ENCODE data around the gene PTX4. TPM values are rescaled to one million over a fixed set of nuclear protein-coding genes. Genes with fewer than 3 reads are reported as not detected.

The PTX4 gene
- total and polyA plus RNA-seq, 4 donors, result 0.08 to 0.61 TPM; not detected in 2

DNA sequence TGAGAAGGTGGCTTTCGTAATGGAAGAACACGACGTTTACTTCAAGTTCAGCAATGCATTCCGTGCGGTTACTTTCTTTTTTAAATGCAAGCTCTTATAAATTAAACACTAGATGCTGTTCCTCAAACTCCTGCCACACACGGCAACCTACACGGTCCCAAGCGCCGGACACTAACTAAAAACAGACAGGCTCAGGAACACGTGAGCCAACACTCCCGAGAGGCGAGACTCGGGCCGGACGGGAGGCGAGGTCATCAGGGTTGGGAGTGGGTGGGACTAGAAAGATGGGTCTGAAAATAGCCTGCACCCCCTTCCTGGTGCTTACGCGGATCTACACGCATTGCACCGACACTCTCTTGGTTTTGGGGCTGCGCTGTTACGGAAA is 20.3 kb downstream of the PTX4 start:
- 94% methylated on average over 22 of the region's 22 CpGs for WGBS
- Histone ChIP-seq H3K9ac (ENCODE audit: low read depth in 1 of 2, low read length in 2 of 2) (no peak overlapping the region), H3K9me3 (ENCODE audit: control insufficient read depth in 4 of 4, low read length in 3 of 4) (no peaks in the 10 kb centered on the region), H3K4me3 (ENCODE audit: low read depth in 1 of 3, low read length in 3 of 3) (no peak overlapping the region), H3K4me1 (ENCODE audit: control insufficient read depth in 4 of 4, insufficient read depth in 4 of 4, low read length in 3 of 4) (peaks cover 2 to 16% (median 10%) of the 10 kb centered on the region in 4 donors), H3K27me3 (ENCODE audit: control insufficient read depth in 4 of 4, insufficient read depth in 4 of 4, low read length in 3 of 4) (no peaks in the 10 kb centered on the region), H3K36me3 (ENCODE audit: control insufficient read depth in 4 of 4, insufficient read depth in 3 of 4, low read depth in 1 of 4, low read length in 3 of 4) (peaks cover 0 to 3% (median under 1%) of the 10 kb centered on the region in 4 donors), H3K27ac (ENCODE audit: low read depth in 1 of 2, low read length in 2 of 2) (no peak overlapping the region)
- DNase-seq (ENCODE audit: low spot score), result no peak
- TF ChIP-seq EGR1 (IDR thresholded peaks at IDR 0.05; ENCODE audit: low read depth in 2 of 2), result no peak
- TF ChIP-seq, protein P1, sequence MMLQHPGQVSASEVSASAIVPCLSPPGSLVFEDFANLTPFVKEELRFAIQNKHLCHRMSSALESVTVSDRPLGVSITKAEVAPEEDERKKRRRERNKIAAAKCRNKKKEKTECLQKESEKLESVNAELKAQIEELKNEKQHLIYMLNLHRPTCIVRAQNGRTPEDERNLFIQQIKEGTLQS (IDR thresholded peaks at IDR 0.05), result no peak
- TF ChIP-seq HNF4G (IDR thresholded peaks at IDR 0.05), result no peak
- no peak for TF ChIP-seq SP1 (IDR thresholded peaks at IDR 0.05)
- no peak for TF ChIP-seq FOXA1 (IDR thresholded peaks at IDR 0.05)
- TF ChIP-seq GABPA (IDR thresholded peaks at IDR 0.05 in 1 of 2, conservative IDR thresholded peaks at IDR 0.05 in 1 of 2), result no peak
- TF ChIP-seq MAX (IDR thresholded peaks at IDR 0.05), result no peak
- no peak for TF ChIP-seq NR2F2 (IDR thresholded peaks at IDR 0.05)
- TF ChIP-seq, protein P2, sequence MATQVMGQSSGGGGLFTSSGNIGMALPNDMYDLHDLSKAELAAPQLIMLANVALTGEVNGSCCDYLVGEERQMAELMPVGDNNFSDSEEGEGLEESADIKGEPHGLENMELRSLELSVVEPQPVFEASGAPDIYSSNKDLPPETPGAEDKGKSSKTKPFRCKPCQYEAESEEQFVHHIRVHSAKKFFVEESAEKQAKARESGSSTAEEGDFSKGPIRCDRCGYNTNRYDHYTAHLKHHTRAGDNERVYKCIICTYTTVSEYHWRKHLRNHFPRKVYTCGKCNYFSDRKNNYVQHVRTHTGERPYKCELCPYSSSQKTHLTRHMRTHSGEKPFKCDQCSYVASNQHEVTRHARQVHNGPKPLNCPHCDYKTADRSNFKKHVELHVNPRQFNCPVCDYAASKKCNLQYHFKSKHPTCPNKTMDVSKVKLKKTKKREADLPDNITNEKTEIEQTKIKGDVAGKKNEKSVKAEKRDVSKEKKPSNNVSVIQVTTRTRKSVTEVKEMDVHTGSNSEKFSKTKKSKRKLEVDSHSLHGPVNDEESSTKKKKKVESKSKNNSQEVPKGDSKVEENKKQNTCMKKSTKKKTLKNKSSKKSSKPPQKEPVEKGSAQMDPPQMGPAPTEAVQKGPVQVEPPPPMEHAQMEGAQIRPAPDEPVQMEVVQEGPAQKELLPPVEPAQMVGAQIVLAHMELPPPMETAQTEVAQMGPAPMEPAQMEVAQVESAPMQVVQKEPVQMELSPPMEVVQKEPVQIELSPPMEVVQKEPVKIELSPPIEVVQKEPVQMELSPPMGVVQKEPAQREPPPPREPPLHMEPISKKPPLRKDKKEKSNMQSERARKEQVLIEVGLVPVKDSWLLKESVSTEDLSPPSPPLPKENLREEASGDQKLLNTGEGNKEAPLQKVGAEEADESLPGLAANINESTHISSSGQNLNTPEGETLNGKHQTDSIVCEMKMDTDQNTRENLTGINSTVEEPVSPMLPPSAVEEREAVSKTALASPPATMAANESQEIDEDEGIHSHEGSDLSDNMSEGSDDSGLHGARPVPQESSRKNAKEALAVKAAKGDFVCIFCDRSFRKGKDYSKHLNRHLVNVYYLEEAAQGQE (IDR thresholded peaks at IDR 0.05), result no peak
- no peak for TF ChIP-seq FOXA2 (IDR thresholded peaks at IDR 0.05)
- no peak for TF ChIP-seq HNF4A (conservative IDR thresholded peaks at IDR 0.05)
- no peak for TF ChIP-seq CTCF (IDR thresholded peaks at IDR 0.05; ENCODE audit: low read depth, low read length, missing input control)
- TF ChIP-seq RXRA (IDR thresholded peaks at IDR 0.05), result no peak
- TF ChIP-seq TAF1 (conservative IDR thresholded peaks at IDR 0.05), result no peak
- no peak for TF ChIP-seq JUND (IDR thresholded peaks at IDR 0.05)

GRCh38 chr16:1466968-1467521 is 21.7 kb downstream of the PTX4 start:
- peaks cover 0 to 16% (median 10%) of the 10 kb centered on the region in 4 donors for H3K4me1 ChIP-seq (ENCODE audit: control insufficient read depth in 4 of 4, insufficient read depth in 4 of 4, low read length in 3 of 4)
- 79% methylated on average over 14 of the region's 14 CpGs for WGBS
- no peak overlapping the region for H3K4me3 ChIP-seq (ENCODE audit: low read depth in 1 of 3, low read length in 3 of 3)
- no peak for DNase-seq (ENCODE audit: low spot score)
- H3K27me3 ChIP-seq (ENCODE audit: control insufficient read depth in 4 of 4, insufficient read depth in 4 of 4, low read length in 3 of 4), result no peaks in the 10 kb centered on the region
- TF ChIP-seq JUND (IDR thresholded peaks at IDR 0.05) (no peak), MAX (IDR thresholded peaks at IDR 0.05) (no peak), ZBTB33 (IDR thresholded peaks at IDR 0.05) (no peak), GABPA (IDR thresholded peaks at IDR 0.05 in 1 of 2, conservative IDR thresholded peaks at IDR 0.05 in 1 of 2) (no peak), YY1 (IDR thresholded peaks at IDR 0.05) (no peak), HNF4A (conservative IDR thresholded peaks at IDR 0.05) (no peak), TAF1 (conservative IDR thresholded peaks at IDR 0.05) (no peak), RAD21 (IDR thresholded peaks at IDR 0.05) (no peak), HNF4G (IDR thresholded peaks at IDR 0.05) (no peak), EGR1 (IDR thresholded peaks at IDR 0.05; ENCODE audit: low read depth in 2 of 2) (no peak), FOXA1 (IDR thresholded peaks at IDR 0.05) (no peak), NR2F2 (IDR thresholded peaks at IDR 0.05) (no peak), FOXA2 (IDR thresholded peaks at IDR 0.05) (no peak), RXRA (IDR thresholded peaks at IDR 0.05) (no peak), SP1 (IDR thresholded peaks at IDR 0.05) (no peak)
- TF ChIP-seq, protein P2 (IDR thresholded peaks at IDR 0.05), result no peak
- TF ChIP-seq, protein P1 (IDR thresholded peaks at IDR 0.05), result no peak
- H3K27ac ChIP-seq (ENCODE audit: low read depth in 1 of 2, low read length in 2 of 2), result no peak overlapping the region
- H3K9me3 ChIP-seq (ENCODE audit: control insufficient read depth in 4 of 4, low read length in 3 of 4), result no peaks in the 10 kb centered on the region
- H3K36me3 ChIP-seq (ENCODE audit: control insufficient read depth in 4 of 4, insufficient read depth in 3 of 4, low read depth in 1 of 4, low read length in 3 of 4), result peaks cover 0 to 3% (median under 1%) of the 10 kb centered on the region in 4 donors
- H3K9ac ChIP-seq (ENCODE audit: low read depth in 1 of 2, low read length in 2 of 2), result no peak overlapping the region

Measured in liver (tissue), 9 donors.